GM18861 (cell line): ENCODE data around the gene COG7.
"Not testable (repeated sequence)": the region's sequence is repeated elsewhere in the genome, so short reads cannot be mapped to it uniquely, and the experiment has no call there.

Experiments used
- ATAC-seq: cut with Tn5 transposase; IDR thresholded peaks from one replicate; pipeline ENCODE4 v1.9.1; 2021; ENCODE audit not compliant: unreplicated experiment

COG7 gene

DNA sequence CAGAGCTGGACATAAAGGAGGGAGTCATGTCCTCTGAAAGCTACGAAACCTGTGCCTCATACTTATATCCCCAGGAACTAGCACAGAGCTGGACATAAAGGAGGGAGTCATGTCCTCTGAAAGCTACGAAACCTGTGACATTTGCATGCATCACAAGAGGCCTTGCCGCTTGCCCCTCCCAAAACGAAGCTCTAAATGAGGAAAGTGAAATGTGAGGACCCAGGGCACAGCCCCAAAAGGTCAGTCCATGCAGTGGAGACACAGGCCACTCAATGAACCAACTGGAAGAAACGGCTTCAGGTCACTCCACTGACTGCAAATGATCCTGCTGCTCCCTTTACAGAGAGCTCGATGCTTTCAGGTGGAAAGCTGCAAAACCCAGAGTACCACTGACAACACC, 38.3 kb downstream of the COG7 start:
- ATAC-seq, result no peak

DNA sequence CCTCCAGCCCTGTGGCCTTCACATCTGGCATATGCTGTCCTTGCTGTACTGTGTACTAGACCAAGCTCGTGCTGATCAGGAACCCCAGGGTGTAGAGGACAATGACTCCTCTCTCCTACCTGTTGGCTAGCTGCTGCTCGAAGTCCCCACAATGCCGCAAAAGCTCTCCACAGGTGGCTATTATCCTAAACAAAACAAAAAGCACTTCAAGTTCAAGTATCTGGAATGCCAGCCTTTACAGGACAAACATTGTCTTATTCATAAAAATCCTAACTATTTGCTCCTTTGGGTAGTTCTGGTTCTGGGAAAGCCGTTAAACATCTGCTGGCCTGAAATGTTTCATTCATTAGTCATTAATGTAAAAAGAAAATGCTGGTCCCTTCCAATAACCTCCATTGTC, 42.8 kb downstream of the COG7 start:
- ATAC-seq, result no peak

DNA sequence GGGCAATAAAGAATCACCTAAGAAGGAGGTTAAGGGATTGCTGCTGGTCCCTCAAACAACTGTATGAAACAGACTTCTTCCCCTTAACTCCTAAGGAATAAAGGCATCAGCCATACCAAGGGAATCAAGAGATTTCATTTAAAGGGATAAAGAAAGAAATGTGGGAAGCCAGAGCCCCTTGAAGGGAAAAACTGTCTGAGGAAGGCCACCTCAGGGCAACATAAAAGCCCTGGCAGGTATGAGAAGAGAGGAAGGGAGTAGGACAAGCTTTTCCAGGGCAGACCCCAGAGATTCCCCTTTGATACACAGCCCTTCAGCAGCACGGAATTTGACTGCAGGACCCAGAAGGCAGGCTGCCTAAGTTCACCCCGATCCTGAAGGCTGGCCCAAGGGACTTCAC, 43.5 kb downstream of the COG7 start:
- ATAC-seq, result no peak

DNA sequence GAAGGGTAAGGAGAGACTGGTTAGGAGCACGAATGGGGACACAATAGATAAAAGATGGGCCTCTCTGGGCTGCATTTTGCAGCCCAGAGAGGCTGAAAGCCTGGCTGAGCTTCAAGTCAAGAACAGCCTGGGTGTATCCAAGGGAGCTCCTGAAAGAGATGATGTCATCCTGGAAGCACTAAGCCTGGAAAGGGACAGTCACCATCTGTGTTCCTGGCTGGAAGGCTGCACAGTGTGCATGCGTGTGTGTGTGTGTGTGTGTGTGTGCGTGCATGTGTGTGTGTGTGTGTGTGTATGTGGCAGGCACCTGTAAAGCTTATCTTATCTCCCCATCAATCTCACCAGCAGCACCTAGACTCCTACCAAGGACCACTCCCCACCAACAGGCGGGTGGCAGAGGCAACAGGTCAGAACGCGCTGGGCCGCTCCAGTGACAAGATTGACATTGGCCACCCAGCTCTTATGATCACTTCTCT, 44.1 kb downstream of the COG7 start:
- no peak for ATAC-seq

DNA sequence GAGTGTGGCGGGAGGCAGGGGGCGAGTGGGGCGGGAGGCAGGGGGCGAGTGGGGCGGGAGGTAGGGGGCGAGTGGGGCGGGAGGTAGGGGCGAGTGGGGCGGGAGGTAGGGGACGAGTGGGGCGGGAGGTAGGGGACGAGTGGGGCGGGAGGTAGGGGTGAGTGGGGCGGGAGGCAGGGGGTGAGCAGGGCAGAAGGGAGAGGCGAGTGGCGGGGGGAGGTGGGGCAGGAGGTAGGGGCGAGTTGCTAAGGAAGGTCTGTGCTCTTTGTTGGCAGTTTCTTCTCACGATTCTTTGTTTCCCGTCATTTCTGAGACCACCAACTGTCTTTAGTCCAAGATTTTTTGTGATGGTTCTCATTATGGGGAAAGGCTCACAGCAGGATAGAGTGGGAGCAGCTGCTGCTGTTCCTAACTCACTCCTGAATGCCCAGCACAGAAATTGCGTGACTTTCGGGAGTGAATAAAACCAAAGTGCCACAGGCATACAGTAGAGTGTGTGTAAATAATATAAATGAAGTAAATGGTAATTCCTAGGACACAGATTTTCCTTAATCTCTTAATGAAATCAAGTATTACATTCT, 44.7 kb downstream of the COG7 start:
- ATAC-seq, result no peak

DNA sequence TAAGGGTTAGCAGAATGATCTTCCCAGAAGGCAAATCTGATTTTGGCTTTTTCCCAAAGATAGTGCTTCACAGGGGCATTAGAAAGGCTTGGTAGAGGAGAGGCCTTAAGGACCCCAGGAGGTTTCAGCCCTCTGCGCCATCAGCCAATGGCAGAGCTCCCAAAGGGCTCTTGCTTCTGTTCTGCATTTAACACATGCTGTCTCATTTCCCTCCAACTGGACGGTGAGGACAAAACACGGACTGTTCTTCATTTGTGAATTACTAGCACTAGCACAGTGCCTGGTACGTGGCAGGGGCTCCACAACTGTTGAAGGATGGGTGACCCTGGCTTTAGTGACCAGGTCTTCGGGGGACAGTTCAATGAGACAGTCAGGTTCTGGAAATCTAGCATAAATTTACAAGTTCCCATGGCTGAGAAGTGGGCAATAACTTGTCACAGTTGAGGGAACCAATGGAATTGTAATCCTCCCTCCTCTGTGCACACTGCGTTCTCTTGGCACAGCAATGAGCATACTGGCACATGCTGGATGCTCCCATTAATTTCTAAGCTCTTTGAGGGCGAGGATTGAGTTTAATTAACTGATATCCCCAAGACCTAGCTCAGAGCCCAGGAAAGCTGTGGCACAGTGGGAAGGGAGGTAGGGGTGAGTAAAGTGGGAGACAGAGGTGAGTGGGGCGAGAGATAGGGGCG, 45.4 kb downstream of the COG7 start:
- no peak for ATAC-seq

DNA sequence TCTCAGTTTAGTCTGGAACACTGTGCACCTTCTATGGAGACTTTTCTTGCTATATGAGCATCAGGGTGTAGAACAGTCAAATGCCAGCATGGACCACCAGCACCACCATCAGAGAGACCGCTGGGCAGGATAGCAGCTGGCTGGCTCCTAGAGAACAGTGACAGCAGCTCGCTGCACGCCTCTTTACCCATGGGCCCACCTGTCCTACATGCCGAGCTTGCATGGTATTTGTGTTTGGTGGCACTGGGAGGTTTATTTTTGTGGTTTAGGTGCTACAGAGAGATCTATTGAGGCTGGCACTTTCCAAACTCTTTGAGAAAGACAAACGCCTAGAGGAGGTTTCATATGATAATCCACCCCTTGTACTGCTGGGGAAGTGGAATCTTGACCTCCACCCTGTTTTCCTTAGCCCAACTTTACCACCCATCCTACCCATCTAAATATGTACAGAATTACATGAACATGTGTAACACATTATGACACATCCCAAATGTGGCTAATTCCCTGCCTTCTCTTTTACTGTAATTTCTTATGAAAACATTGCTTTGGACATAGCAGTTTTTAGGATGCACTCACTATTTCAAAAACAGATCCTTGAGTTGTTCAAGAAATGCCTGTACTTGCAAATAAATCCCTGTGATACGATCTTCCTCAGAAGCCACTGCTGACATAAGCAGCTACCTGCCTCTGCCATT, 46.3 kb downstream of the COG7 start:
- no peak for ATAC-seq

DNA sequence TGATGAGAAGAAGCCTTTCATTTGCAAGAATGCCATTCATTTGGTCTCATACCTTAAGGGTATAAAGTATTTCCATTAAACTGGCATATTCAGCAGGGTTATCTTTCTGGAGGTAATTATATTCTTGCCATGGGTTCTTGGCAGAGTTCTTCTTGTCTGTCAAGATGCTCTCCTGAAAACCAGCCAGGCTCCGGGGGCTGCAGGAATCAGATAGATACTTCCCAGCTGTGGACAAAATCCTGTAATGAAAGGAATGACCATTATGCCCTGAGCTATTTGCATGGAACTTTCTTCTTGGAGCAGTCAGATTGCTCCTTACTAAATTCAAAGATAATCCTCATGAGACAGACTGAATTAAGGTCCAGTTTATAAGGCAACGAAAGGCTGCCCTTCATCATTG, 47.0 kb downstream of the COG7 start:
- ATAC-seq, result no peak

DNA sequence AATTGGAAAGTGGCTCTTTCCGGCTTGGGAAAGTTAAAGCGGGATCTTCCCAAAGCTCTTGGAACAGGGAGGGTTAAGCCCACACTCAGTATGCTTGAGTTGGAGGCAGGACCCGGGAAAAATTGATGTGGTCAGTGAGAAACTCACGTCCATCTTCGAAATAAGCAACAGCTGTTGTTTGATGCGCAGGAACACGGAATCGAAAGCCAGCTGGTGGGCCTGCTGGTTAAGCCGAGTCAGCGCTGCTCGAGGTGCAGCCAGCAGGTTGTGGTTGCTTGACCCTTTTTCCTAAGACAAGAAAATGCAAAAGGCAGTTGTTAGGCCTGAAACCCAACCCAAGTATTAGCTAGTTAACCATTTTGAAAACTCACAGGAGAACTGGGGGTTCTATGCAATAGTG, 49.4 kb downstream of the COG7 start:
- ATAC-seq, result no peak

DNA sequence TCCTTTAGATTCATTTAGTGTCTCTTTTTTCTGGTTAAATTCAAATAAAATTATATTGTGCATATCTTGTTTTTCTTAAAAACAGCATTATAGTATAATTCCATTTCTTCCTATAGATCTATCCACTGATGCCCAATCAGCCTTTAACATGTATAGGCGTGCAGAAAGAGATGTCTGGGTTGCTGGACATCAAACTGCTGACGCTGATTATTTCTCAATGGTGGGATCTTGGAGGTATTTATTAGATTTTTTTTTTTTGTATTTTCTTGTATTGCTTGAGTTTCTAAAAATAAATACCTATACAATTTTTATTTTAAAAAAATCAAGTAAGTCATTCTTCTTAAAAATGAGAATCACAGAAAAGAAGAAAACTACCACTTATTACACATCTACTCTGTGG, 50.9 kb downstream of the COG7 start:
- ATAC-seq, result no peak

DNA sequence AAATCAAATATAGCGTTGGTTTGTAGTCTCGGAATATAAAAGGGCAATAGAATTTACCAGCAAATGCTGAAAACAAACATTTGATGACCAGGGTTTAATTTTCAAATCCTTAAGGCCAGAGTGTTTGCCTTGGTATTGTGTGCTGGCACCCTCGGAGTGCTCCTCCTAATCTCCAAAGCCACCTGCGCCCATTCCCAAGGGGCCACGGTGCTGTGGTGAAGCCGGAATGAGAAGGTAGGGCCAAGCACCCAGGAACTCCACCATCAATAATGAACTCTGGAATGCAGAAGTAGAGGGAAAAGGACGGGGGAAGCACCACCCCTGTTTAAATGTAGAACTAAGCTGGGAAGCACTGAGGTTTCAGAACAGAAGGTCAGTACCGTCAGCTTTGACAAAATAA, 51.9 kb downstream of the COG7 start:
- no peak for ATAC-seq

DNA sequence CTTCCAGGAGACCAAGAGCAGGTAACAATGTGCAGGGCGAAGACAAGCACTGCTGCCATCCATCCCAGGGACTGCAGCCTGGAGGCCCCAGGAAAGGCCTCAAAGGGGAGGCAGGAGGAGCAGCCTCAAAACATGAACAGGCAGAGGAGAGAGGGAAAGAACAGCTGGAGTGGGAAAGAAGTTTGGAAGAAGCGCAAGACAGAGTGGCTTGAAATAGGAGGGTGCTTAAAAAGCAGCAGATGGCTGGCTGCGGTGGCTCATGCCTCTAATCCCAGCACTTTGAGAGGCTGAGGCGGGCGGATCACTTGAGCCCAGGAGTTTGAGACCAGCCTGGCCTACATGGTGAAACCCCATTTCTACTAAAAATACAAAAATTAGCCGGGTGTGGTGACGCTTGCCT, 52.5 kb downstream of the COG7 start:
- not testable (repeated sequence) for ATAC-seq

DNA sequence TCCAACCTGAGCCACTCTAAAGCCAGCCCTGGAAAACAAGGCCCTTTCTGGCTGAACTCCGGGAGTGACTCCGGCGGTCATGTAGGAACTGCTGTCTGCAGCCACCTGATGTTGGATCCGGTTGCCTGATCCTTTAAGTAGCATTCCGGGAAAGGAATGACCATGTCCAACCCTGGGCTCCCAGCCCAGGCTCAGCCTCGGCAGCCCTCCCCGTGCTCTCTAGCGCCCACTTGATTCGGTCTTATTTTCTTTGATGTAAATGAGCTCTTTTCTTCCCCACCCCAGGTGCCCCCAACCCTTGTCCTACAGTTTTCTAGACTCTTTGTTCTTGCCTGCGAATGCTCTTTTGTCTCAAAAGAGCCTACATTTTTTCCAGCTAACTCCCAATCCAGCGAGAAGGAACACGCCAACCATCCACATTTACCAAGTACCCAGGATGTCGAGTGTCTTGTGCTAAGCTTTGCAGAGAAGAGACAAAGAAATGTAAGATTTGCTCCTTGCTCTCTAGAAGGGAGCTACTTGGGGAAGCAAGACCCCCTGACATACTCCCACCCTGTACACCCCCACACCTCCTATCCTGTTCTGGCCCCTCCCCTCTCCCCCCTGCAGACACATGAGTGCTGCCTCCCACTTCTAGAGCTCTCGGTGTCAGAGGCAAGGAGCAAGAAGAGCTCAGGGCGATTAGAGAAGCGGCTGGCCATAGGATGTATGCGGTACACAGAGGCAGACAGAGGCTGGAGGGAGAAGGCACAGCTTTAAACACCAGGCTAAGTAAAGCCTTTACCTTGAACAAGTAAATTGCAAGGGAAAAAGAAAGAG, 53.8 kb downstream of the COG7 start:
- no peak for ATAC-seq

DNA sequence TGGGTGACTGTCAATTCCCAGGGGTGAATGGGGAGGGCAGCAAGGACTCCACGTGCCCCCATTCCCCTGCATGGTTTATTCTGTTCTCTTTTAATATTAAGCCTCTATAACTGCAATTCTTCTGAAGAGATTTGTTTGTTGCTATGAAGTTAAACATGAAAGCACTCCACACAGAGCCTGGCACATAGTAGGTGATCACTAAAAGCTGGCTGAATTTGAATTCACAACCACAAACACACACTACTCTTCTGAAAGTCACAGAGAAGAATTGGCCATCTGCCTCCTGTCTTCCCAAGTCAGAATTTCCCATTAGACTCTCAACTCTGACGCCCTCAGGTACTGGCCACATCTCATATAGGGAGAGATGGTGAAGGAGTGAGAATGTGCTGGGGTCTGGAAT, 55.5 kb downstream of the COG7 start:
- ATAC-seq, result no peak

DNA sequence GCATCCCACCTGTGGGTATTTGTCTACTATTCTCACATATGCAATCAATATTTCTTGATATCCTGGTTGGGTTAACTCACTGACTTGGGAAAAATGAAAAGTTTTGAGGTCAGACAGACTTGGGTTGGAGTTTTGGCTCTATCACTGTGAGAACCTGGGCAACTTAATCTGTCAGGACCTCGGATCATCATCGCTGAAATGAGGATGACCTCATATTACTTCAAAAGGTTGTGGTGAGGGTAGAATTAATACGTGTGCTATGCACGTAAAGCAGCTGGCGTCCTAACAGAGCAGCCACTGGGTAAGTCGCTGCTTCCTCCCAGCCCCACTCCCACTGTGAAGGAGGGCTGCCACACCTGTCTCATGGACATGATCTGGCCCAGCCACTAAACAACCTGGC, 57.3 kb downstream of the COG7 start:
- ATAC-seq, result no peak

DNA sequence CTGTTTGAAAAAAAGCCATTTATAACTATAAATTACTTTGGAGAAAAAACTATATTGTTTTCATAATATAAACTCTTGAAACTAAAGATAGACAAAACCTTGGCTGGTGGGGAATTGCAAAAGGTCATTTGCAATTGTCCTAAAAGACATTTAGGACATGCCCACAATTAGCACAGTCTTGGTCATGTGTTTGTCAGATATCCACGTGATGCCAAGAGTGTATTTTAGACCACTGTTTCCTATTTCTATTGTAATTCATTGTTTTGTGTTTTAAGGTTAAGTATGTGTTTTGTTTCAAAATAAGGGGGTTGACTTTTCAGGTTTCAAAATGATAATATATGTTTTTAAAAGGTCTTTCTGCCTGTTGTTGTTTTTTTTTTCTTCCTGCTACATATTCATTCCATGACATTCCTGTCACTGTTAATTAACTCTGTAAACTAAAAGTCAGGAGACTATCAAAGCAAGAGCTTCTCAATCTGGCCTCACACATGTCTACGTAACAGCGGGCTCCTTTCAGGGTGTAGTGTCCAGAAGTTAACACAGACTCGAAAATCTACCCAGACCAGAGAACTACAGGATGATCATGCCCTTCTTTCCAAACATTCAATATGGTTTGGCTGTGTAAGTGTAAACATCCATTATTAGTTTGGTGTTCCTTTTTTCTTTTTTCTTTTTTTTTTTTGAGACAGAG, 58.7 kb downstream of the COG7 start:
- ATAC-seq, result no peak

DNA sequence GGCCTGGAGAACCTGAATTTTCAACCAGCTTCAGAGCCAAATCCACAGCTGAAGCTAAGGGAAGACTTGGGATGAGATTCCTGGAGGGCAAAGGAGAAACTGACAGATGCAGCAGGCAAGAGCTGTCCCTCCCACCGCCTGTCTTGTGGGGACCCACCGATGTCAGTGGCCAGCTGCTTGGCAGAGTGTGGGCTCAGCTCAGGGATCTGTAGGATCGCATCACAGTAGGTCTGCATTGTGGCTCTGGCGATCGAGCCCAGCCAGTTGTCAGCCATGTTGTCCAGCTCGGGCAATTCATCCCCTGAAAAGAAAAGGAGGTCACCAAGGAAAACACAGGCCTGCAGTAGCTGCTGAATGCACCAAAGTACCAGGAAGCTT, 60.8 kb downstream of the COG7 start:
- ATAC-seq, result no peak

DNA sequence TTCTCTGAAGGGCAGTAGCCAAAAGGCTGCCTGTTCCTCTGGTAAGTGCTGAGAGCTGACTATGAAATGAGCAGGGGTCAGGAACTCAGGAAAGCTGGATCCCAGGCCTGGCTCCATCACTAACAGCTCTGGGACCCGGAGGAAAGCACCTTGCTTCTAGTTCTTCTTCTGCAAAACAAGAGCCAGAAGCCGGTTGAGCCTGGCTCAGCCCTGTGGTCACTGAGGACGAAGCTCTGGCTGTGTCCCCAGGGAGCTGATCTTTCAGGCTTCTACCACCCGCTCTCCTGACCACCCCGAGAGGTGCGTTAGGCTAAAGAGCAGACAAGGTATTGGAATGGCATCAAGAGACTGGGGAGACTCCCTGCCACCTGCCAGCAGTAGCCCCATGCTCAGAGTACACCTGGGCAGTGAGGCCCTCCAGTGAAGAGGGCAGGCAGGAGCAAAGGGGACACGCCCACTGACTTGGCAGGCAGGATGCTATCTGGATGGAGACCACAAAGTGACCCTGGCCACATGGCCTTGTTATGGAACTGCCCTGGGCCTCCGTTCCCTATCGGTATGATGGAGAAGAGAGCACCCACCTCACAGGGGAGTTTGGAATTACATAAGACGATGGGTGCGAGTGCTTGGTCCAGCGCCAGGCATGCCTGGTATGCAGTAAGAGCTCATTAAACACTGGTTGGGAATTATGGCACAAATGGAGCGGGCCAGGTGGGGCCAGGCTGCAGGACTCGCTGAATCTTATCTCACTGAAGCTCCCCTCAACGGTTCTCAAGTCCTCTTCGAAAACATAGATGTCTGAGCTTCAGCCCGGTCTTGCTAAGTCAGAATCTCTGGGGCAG, 61.4 kb downstream of the COG7 start:
- ATAC-seq, result no peak

DNA sequence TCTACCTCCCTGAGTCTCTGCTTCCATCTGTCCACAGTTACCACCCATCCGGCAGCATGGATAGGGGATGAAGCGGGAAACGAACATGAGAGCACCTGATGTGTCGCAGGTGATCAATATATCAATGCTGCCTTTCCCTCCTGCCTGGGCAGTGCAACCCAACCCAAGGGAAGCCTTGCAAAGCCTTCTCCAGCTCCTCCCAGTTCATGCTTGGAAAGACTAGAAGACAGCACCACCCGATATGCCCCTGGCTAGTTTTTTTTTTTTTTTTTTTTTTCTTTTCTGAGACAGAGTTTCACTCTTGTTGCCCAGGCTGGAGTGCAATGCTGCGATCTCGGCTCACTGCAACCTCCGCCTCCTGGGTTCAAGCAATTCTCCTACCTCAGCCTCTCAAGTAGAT, 63.1 kb downstream of the COG7 start:
- ATAC-seq, result not testable (repeated sequence)

DNA sequence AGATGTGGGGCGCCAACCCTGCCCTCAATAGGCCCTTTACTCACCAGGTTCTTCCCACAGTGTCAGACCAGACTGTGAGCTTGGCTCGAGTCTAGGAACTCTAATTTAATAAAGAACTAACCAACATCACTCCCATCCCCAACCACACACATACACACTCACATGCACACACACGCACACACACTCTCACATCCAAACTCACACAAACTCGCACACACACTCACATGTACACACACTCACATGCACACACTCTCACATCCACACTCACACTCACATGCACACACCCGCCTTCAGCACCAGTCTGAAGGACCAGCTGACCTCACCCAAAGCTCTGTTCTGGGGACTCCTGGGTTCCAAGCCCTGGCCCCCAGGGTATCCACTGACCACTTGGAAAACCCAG, 63.8 kb downstream of the COG7 start:
- no peak for ATAC-seq
